GM19238 (cell line): ENCODE data around the gene SNX18.

ENCODE experiments used
- DNase-seq: peaks from one replicate; pipeline ENCODE4 v3.0.0; 2011; ENCODE audit warnings: low spot score; ENCODE audit not compliant: insufficient read length

SNX18 gene

DNA sequence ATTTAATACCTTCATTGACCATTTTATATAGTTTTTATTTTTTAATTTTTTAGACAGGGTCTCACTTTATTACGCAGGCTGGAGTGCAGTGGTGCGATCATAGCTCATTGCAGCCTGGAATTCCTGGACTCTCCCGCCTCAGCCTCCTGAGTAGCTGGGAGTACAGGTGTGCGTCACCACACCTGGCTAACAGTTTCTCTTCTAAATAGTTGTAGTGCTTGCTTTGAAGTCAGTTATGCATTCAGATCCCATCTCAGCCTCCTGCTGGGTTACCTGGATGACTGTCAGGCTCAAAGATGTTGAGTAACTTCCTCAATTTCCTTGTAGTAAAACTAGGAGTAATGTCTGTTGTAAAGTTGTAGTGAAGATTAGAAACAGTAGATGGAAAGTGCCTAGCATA lies 21.4 kb downstream of the SNX18 start:
- DNase-seq: no peak

DNA sequence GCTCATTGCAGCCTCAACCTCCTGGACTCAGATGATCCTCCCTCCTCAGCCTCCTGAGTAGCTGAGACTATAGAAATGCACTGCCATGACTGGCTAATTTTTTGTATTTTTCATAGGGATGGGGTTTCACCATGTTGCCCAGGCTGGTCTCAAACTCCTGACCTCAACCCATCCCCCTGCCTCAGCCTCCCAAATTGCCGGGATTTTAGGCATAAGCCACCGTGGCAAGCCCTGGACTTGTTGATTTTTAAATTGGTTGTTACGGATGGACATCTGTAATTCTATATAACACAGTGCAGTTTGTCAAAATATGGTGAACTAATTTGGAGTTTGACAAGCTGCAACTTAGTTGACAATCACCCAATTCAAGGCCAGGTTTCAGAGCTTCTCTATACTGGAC lies 22.7 kb downstream of the SNX18 start:
- no peak for DNase-seq

DNA sequence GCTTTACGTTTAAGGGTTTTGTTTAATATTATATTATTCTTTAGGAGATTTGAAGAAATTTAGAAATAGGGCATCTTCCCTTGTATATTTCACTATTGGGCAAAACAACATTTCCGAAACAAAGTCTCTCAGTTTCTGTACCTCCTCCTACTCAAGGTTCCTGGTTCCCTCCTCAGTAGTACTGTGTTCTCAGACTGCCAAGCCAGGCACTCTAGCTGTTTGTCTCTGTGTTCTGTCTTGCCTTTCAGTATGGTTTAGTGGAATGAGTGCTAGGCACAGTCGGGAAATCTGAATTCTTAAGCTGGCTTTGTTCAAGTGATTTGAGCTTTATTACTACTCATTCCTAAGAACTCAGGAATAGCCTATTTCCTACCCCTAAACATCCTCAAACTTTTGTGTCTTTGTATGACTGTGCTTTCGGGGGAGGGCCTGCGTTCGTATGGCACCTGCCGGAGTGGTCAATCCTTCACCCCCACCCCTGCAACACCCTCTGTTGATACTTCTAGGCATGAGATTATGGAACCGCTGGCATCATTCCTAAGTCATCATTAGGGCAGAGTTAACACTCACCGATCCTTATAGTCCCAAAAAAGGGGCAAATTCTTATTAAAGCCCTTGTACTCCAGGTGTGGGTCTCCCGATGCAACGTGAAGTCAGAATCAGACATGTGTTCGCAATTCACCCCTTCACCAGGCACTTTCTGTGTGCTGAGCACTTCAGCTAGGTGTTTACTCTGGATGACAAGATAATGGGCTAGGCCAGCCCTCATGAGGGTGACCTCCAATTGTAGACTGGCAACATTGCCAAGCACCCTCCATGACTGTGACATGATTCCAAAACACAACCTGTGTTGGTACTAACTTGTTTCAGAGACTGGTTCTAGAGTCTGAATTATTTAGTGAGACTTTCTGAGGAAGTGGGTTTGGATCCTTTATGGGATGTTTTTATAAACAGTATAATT lies 24.5 kb downstream of the SNX18 start:
- no peak for DNase-seq

DNA sequence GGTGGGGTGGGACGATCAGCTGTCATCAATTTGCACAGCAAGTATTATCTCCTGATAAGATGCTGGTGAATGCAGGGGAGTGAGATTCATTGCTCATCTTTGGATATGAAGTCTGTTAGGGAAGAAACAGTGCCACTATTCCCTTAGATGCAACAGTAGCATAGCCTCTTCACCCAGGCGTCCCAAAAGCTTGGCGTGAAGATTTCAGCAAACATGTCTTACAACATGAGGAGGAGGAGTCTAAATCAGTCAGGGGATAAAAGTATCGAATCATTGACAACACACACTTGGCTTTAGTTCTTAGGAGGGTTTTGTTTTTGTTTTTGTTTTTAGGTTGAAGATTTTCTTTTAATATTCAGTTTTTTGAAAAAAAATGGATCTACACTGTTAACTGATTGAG lies 26.5 kb downstream of the SNX18 start:
- DNase-seq: no peak

DNA sequence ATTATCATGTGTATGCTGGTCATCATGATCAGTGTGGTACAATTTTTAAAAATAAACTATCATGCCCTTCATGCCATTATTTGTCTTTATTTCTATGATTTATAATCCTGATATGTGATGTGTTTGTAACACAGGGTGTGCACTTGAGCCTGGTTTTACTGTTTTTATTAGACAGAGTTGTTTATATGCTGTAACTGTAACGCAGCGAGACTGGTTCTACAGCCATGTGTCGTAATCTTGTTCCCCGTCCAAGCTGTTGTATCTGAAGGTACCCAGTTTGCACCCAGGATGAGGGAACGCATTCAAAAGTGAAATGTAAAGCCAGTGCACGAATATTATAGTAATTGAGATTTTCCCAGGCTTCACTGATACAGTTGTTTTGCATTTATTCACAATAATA lies 28.2 kb downstream of the SNX18 start:
- no peak for DNase-seq

DNA sequence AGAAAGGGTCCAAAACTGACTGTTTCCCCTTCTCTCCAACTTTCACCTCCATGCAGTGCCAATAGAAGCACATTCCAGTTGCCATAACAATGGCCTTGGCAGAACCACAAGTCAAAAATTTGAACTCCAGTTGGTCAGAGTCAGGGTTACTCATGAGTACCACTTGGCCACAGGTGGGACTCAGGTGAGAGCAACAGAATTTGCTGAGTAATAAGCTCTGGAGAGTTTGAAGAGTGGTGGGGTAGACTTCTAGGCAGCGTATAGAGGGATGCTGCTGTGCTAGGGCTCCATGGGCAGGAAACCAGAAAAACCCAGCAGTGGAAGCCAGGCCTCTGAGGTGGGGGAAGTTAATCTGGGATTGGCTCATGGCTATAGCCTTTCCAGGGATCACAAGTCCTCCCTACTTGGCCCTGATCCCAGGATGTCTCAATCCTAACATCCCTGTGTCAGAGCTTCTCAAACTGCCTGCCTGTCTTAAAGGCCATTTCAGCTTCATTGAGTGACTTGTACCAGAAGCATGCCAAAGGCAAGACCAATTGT lies 30.2 kb downstream of the SNX18 start:
- no peak for DNase-seq

DNA sequence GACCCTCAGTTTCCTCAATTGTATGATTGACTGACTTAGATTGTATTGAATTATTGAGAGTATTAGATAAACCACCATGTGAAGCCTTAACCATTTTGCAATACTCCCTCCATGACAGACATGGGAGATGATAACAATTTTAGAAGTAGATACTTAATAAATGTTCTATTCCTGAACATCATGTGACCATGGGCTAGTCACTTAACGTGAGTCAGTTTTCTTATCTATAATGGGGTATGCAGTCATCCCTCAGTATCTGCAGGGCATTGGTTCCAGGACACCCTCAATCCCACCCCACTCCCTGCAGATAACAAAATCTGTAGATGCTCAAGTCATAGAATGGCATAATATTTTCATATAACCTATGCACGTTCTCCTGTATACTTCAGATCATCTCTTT lies 31.0 kb downstream of the SNX18 start:
- no peak for DNase-seq

DNA sequence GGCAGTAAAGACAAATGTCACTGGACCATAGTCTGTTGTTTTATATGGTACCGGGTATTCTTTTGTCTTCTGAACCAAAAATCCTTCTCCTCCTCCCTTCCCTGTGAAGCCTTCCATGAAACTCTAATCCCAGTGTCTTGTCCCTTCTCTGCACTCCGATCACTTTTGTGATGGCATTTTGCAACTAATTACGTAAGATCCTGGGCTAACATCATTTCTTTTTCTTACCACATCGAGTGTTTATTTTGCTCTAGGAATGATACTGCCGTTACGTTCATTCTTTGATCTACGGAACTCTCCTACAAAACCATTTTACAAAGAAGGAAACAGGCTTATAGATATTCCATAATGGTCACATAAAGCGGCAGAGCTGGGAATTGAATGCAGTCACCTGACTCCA lies 33.7 kb downstream of the SNX18 start:
- no peak for DNase-seq

- DNase-seq: no peak
These were observed 34.4 kb downstream of the SNX18 start for GRCh38 chr5:54551926-54552325.

GRCh38 chr5:54552446-54552845 lies 34.9 kb downstream of the SNX18 start:
- DNase-seq: no peak

- no peak for DNase-seq
These were observed 36.2 kb downstream of the SNX18 start for GRCh38 chr5:54553659-54554207.

GRCh38 chr5:54556141-54556540 lies 38.6 kb downstream of the SNX18 start:
- no peak for DNase-seq

- DNase-seq: no peak
These were observed 40.8 kb downstream of the SNX18 start for GRCh38 chr5:54558362-54558761.

DNA sequence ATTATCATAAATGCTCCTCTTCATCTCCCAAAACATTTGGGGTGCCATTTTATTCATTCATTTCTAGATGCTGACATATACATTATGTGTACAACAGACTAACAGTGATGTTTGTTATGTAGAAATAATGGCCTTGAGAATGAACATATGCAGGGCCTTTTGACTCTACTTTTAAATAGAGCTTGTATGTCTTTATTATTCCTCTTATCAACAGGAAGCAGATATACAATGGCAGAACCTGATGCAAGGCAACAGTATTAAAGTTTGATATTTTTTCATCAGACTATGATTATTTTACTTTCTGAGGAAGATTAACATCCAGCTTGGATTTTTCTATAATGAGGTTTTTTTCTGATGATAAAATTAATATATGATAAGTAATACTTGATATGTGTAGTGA lies 44.1 kb downstream of the SNX18 start:
- DNase-seq: no peak

DNA sequence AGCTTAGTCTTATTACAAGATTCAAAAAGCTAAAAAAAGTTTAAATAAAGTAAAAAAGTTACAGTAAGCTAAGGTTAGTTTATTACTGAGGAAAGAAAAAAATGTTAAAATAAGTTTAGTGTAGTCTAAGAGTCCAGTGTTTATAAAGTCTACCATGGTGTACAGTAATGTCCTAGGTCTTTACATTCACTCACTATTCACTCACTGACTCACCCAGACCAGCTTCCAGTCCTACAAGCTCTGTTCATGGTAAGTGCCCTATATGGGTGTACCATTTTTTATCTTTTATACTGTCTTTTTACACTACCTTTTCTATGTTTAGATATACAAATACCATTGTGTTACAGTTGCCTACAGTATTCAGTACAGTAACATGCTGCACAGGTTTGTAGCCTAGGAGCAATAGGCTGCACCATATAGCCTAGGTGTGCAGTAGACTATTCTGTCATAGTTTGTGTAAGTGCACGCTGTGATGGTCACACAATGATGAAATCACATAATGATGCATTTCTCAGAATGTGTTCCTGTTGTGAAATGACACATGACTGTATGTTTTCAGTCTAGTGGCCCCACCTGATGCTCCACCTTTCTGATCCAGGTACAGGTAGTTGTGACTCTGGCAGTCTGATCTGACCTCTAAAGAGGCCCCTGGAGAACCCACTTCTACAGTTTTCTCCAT lies 45.7 kb downstream of the SNX18 start:
- DNase-seq: no peak

DNA sequence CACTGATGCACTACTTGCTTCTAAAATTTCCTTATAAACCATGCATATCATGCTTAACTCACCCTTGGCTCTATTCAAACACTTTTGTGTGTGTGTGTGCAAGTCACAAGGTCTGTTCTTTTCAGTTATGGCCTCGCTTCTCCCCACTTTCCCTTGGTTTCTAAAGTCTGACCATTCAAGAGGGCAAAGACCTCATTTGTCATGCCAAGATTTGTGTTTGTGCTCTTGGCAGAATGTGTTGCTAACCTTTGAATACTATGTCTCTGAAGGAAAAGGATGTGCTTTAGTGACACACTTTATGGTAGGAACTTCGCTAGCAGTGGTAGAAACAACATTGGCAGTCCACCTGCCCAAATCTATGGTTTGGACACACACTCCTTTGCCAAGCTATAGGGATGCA lies 50.4 kb downstream of the SNX18 start:
- no peak for DNase-seq

DNA sequence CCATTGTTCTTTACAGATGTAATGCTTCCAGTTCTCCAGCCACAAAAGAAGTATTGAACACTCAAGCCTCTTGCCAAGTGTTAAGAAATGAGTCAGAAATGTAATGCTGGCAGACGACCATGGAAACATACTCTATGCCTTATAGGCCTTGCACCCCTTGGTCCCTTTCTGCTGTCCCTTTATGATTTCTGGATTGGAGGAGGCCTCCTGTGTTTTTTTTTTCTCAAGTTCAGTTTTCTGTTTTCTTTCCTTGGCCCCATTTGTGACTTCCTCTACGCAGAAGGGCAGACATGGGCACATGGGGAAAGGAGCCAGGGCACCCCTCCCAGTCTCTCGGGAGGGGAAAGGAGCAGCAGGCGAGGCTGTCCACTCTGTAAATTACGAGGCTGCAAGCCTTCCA lies 53.4 kb downstream of the SNX18 start:
- no peak for DNase-seq

DNA sequence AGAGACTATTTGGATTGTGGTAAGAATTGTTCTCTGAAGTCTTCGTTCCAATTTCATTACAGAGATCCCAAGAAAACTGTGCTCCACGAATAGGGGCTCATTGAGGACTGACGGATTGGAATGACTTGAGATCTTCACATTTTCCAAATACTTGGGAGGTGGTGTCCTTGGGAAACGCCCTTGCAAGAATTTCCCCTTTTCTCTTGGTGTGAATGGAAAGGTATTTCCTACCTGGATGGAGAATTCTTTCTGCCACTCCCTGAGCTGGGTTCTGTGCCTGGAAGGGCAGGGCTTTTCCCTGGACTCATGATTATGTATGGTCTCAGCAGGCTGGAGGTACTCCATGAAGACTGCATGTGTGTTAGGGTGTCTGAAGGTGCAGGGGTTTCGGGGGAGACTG lies 53.9 kb downstream of the SNX18 start:
- no peak for DNase-seq

GRCh38 chr5:54573812-54574489 lies 56.4 kb downstream of the SNX18 start:
- DNase-seq: no peak

- no peak for DNase-seq
These were observed 60.0 kb downstream of the SNX18 start for GRCh38 chr5:54577528-54577927.

GRCh38 chr5:54577937-54578653 lies 60.5 kb downstream of the SNX18 start:
- no peak for DNase-seq
